Esophagus muscularis mucosa (tissue), 4 donors: ENCODE data around the gene TRIM39.

ENCODE experiments used
- CTCF ChIP-seq, 3 experiments: fragments of 200-600 bp in 2 of 3; fragments of 450-650 bp in 1 of 3; sonication (generic) in 2 of 3; IDR thresholded peaks; one replicate each; pipeline ENCODE4 v1.5.1; 2017 to 2019; ENCODE audit warnings: antibody characterized with exemption in 3 of 3, mild to moderate bottlenecking in 2 of 3, moderate library complexity in 1 of 3
- EP300 ChIP-seq: sonication (generic); formaldehyde crosslinking; IDR thresholded peaks from one replicate; pipeline ENCODE4 v1.6.1; 2017; ENCODE audit warnings: antibody characterized with exemption
- POLR2A ChIP-seq: fragments of 450-650 bp; IDR thresholded peaks from one replicate; pipeline ENCODE4 v1.6.1; 2017; ENCODE audit warnings: antibody characterized with exemption, moderate library complexity, mild to moderate bottlenecking, low read depth
- POLR2AphosphoS5 ChIP-seq, 2 donors: sonication (generic); formaldehyde crosslinking; IDR thresholded peaks; one replicate each; pipeline ENCODE4 v1.6.1; 2017; ENCODE audit warnings: antibody characterized with exemption in 2 of 2

- no peak for TF ChIP-seq POLR2A
- TF ChIP-seq CTCF (IDR thresholded peaks at IDR 0.05) = no peak
- no peak for TF ChIP-seq POLR2AphosphoS5 (IDR thresholded peaks at IDR 0.05)
- no peak for TF ChIP-seq EP300
These were observed 44.2 kb upstream of the TRIM39 start for GRCh38 chr6:30282522-30282921.
